ENCODE data around the gene ACY1. TPM values are rescaled to one million over a fixed set of nuclear protein-coding genes. Genes with fewer than 3 reads are reported as not detected.

ACY1 gene
- total and polyA plus RNA-seq, 2 donors (not counting 3 experiments of a cell fraction or from before 2014, with no cell fraction given) = 13.4 to 32.9 TPM

DNA sequence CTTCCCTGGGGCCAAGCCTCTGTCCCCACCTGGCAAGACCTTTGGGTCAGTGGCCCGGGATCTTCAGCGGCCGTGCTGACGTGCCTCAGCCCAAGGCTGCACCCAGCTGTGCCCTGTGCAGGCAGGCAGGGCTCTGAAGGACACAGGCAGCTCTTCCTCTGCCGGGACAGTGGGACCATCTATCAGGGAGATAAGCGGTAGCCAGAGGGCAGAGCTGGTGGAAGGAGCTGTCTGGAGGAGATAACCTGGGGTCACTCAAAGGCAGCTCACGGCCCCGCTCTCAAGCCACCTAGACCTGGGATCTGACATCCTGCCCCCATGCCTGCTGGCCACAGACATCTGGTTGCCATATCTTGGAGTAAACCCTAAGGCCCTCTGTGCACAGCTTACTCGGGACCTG lies 45.7 kb downstream of the ACY1 start:
- intact Hi-C loops (cut with micrococcal nuclease) (no loop called here), dilution Hi-C loops (cut with MboI; ENCODE audit: extremely low pct_ligation_motif_present, low sequenced_read_pairs) (no loop called here)
- no peak for DNase-seq (ENCODE audit: low read depth, low spot score)
- Histone ChIP-seq H3K27me3 (ENCODE audit: control insufficient read depth in 2 of 2, insufficient read depth in 2 of 2, low read length in 2 of 2) (no peaks in the 10 kb centered on the region), H3K36me3 (ENCODE audit: control insufficient read depth in 2 of 2, extremely low read depth in 1 of 2, insufficient read depth in 2 of 2, low read length in 2 of 2) (no peaks in the 10 kb centered on the region), H3K4me3 (replicated peaks in 1 of 3; ENCODE audit: insufficient read depth in 1 of 3, low read depth in 1 of 3, low read length in 3 of 3) (no peak overlapping the region), H4K20me1 (replicated peaks; ENCODE audit: control insufficient read depth, extremely low read depth, insufficient read depth, low read length) (no peaks in the 10 kb centered on the region), H3K4me2 (ENCODE audit: insufficient read depth, low read length) (no peak overlapping the region), H3K4me1 (ENCODE audit: control insufficient read depth, extremely low read depth, insufficient read depth, low read length) (no peaks in the 10 kb centered on the region), H3K79me2 (ENCODE audit: control insufficient read depth, insufficient read depth, low read length) (no peaks in the 10 kb centered on the region), H3K27ac (ENCODE audit: insufficient read depth, low read depth, low read length) (no peak overlapping the region), H2AFZ (ENCODE audit: low read depth, low read length) (no peak overlapping the region), H3K9me3 (replicated peaks; ENCODE audit: control insufficient read depth, insufficient read depth, low read length) (no peaks in the 10 kb centered on the region), H3K9ac (replicated peaks; ENCODE audit: extremely low read depth, insufficient read depth, low read length) (no peak overlapping the region), H3K9me1 (replicated peaks; ENCODE audit: control insufficient read depth, extremely low read depth, insufficient read depth, low read length) (no peaks in the 10 kb centered on the region)
- no peak for FAIRE-seq
- CTCF ChIA-PET = interaction anchor here (1.0 to 2.2 kb wide), 4 partner anchors 12 to 94 kb away, joined by 3 to 7 read pairs (median 5); partner anchors contain the start of gene DUSP7
- no peak for TF ChIP-seq JUN (IDR thresholded peaks at IDR 0.05; ENCODE audit: borderline replicate concordance, insufficient read depth, insufficient read length, low read depth)
- TF ChIP-seq MYC (IDR thresholded peaks at IDR 0.05; ENCODE audit: low read depth, low read length) = no peak
- TF ChIP-seq FOS (IDR thresholded peaks at IDR 0.05; ENCODE audit: borderline replicate concordance, insufficient read depth, low read length) = no peak
- TF ChIP-seq, protein P1, sequence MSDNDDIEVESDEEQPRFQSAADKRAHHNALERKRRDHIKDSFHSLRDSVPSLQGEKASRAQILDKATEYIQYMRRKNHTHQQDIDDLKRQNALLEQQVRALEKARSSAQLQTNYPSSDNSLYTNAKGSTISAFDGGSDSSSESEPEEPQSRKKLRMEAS (IDR thresholded peaks at IDR 0.05; ENCODE audit: insufficient read depth, insufficient read length) = no peak
- TF ChIP-seq, protein P2, sequence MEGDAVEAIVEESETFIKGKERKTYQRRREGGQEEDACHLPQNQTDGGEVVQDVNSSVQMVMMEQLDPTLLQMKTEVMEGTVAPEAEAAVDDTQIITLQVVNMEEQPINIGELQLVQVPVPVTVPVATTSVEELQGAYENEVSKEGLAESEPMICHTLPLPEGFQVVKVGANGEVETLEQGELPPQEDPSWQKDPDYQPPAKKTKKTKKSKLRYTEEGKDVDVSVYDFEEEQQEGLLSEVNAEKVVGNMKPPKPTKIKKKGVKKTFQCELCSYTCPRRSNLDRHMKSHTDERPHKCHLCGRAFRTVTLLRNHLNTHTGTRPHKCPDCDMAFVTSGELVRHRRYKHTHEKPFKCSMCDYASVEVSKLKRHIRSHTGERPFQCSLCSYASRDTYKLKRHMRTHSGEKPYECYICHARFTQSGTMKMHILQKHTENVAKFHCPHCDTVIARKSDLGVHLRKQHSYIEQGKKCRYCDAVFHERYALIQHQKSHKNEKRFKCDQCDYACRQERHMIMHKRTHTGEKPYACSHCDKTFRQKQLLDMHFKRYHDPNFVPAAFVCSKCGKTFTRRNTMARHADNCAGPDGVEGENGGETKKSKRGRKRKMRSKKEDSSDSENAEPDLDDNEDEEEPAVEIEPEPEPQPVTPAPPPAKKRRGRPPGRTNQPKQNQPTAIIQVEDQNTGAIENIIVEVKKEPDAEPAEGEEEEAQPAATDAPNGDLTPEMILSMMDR (IDR thresholded peaks at IDR 0.05; ENCODE audit: extremely low read depth in 1 of 2, insufficient read depth in 1 of 2, low read depth in 1 of 2, low read length in 2 of 2) = no peak
- TF ChIP-seq POLR2AphosphoS5 (IDR thresholded peaks at IDR 0.05; ENCODE audit: insufficient read depth, low read depth, low read length) = no peak
- no peak for TF ChIP-seq EZH2 (IDR thresholded peaks at IDR 0.05; ENCODE audit: borderline replicate concordance, low read depth, low read length, severe bottlenecking)
- no peak for TF ChIP-seq GATA2 (IDR thresholded peaks at IDR 0.05; ENCODE audit: insufficient read depth, insufficient read length, low read depth, low read length)
- TF ChIP-seq POLR2A (IDR thresholded peaks at IDR 0.05; ENCODE audit: low read depth, low read length) = no peak
- BruUV-seq (replicated peaks) = no TSS peak
- POLR2A ChIA-PET = no interaction called here

Measured in endothelial cell of umbilical vein (primary cell).